HG02973 (cell line): ENCODE measurements around the gene EPS8L2.

Experiments used
- ATAC-seq: cut with Tn5 transposase; IDR thresholded peaks from one replicate; pipeline ENCODE4 v1.9.1; 2021; ENCODE audit warnings: moderate library complexity; ENCODE audit not compliant: unreplicated experiment

EPS8L2 gene

GRCh38 chr11:703506-703905 is 2.5 kb upstream of the EPS8L2 start:
- ATAC-seq, result no peak

GRCh38 chr11:704228-704674 is 1.8 kb upstream of the EPS8L2 start:
- no peak for ATAC-seq

- no peak for ATAC-seq
These were observed 1.0 kb upstream of the EPS8L2 start for GRCh38 chr11:704781-705645.

- no peak for ATAC-seq
These were observed 467 bp downstream of the EPS8L2 start for GRCh38 chr11:706439-706956.

- ATAC-seq, result no peak
These were observed 1.2 kb downstream of the EPS8L2 start for GRCh38 chr11:706957-707816.

- no peak for ATAC-seq
These were observed 1.9 kb downstream of the EPS8L2 start for GRCh38 chr11:707817-708420.

- no peak for ATAC-seq
These were observed 2.5 kb downstream of the EPS8L2 start for GRCh38 chr11:708511-708910.

GRCh38 chr11:709109-709997 is 3.3 kb downstream of the EPS8L2 start:
- no peak for ATAC-seq

GRCh38 chr11:714436-714835 is 8.4 kb downstream of the EPS8L2 start:
- no peak for ATAC-seq

GRCh38 chr11:719214-720016 is 13.4 kb downstream of the EPS8L2 start:
- ATAC-seq, result no peak

GRCh38 chr11:720017-720641 is 14.1 kb downstream of the EPS8L2 start:
- no peak for ATAC-seq

GRCh38 chr11:720642-721246 is 14.7 kb downstream of the EPS8L2 start:
- no peak for ATAC-seq

GRCh38 chr11:721247-721740 is 15.3 kb downstream of the EPS8L2 start:
- no peak for ATAC-seq

GRCh38 chr11:721741-722345 is 15.8 kb downstream of the EPS8L2 start:
- ATAC-seq, result no peak

- ATAC-seq, result no peak
These were observed 16.3 kb downstream of the EPS8L2 start for GRCh38 chr11:722346-722811.

- ATAC-seq, result no peak
These were observed 17.3 kb downstream of the EPS8L2 start for GRCh38 chr11:723120-723883.
